ENCODE results near the gene NFU1.

GRCh38 chr2:69383176-69383812, 53.9 kb downstream of the NFU1 start:
- TF ChIP-seq POLR2AphosphoS5 (IDR thresholded peaks at IDR 0.05; ENCODE audit: borderline replicate concordance, low read depth, low read length): no peak
- TF ChIP-seq EZH2 (IDR thresholded peaks at IDR 0.05): no peak
- TF ChIP-seq FOXP2 (optimal IDR thresholded peaks at IDR 0.05; ENCODE audit: control extremely low read depth, extremely low read length, insufficient read depth): no peak
